Neural progenitor cell (in vitro differentiated cells): ENCODE results near the gene LPCAT2. TPM values are rescaled to one million over a fixed set of nuclear protein-coding genes. Genes with fewer than 3 reads are reported as not detected.

Experiments used
- DNase-seq: peaks from one replicate; pipeline ENCODE4 v3.0.0-alpha.2; 2016; ENCODE audit warnings: low spot score
- H2AFZ ChIP-seq: fragments of 200-600 bp; sonication (generic); replicated peaks from 2 replicates; pipeline ENCODE4 v1.6.1; 2016; ENCODE audit warnings: antibody characterized with exemption
- H3F3A ChIP-seq: fragments of 200-600 bp; sonication (generic); 2 replicates; pipeline ENCODE4 v1.6.1; 2016; ENCODE audit warnings: antibody characterized with exemption, low read depth
- H3K27ac ChIP-seq: fragments of 200-600 bp; sonication (generic); 2 replicates; pipeline ENCODE4 v1.5.1; 2016; ENCODE audit warnings: mild to moderate bottlenecking
- H3K27me3 ChIP-seq: fragments of 200-600 bp; sonication (generic); 2 replicates; pipeline ENCODE4 v1.6.1; 2016; ENCODE audit warnings: mild to moderate bottlenecking, moderate library complexity
- H3K36me3 ChIP-seq: fragments of 200-600 bp; sonication (generic); 2 replicates; pipeline ENCODE4 v1.5.1; 2016
- H3K4me1 ChIP-seq: fragments of 200-600 bp; sonication (generic); 2 replicates; pipeline ENCODE4 v1.6.1; 2016; ENCODE audit warnings: mixed run types
- H3K4me2 ChIP-seq: fragments of 200-600 bp; sonication (generic); 2 replicates; pipeline ENCODE4 v1.6.1; 2016
- H3K4me3 ChIP-seq: fragments of 200-600 bp; sonication (generic); 2 replicates; pipeline ENCODE4 v1.5.1; 2016
- H3K79me2 ChIP-seq: fragments of 200-600 bp; sonication (generic); 2 replicates; pipeline ENCODE4 v1.6.1; 2016; ENCODE audit warnings: low read depth
- H3K9ac ChIP-seq: fragments of 200-600 bp; sonication (generic); 2 replicates; pipeline ENCODE4 v1.6.1; 2016
- H3K9me3 ChIP-seq: fragments of 200-600 bp; sonication (generic); 2 replicates; pipeline ENCODE4 v1.5.1; 2016; ENCODE audit warnings: low read depth
- H4K20me1 ChIP-seq: fragments of 200-600 bp; sonication (generic); 2 replicates; pipeline ENCODE4 v1.6.1; 2016; ENCODE audit warnings: low read depth
- H3K27ac Mint-ChIP-seq: 3 replicates; pipeline ENCODE4 v1.8.0; 2021; ENCODE audit warnings: mixed read lengths
- H3K27me3 Mint-ChIP-seq: 2 replicates; pipeline ENCODE4 v1.8.0; 2022; ENCODE audit warnings: low read depth, mild to moderate bottlenecking, inconsistent platforms, moderate library complexity, mixed read lengths; ENCODE audit not compliant: insufficient read depth
- H3K36me3 Mint-ChIP-seq: 3 replicates; pipeline ENCODE4 v1.8.0; 2021; ENCODE audit warnings: mixed read lengths
- H3K4me1 Mint-ChIP-seq: 3 replicates; pipeline ENCODE4 v1.8.0; 2021; ENCODE audit warnings: mixed read lengths
- H3K4me3 Mint-ChIP-seq: 3 replicates; pipeline ENCODE4 v1.8.0; 2021; ENCODE audit warnings: mild to moderate bottlenecking, moderate library complexity, mixed read lengths
- H3K9me3 Mint-ChIP-seq: 3 replicates; pipeline ENCODE4 v1.8.0; 2020; ENCODE audit warnings: mixed read lengths
- CTCF ChIP-seq: fragments of 200-600 bp; sonication (generic); IDR thresholded peaks from 2 replicates; pipeline ENCODE4 v1.5.1; 2017; ENCODE audit warnings: antibody characterized with exemption, mild to moderate bottlenecking
- EZH2 ChIP-seq: fragments of 200-600 bp; sonication (generic); IDR thresholded peaks from 2 replicates; pipeline ENCODE4 v1.6.1; 2017; ENCODE audit warnings: antibody characterized with exemption, mild to moderate bottlenecking, moderate library complexity
- EZH2phosphoT487 ChIP-seq: fragments of 200-600 bp; sonication (generic); IDR thresholded peaks from 2 replicates; pipeline ENCODE4 v1.6.1; 2017; ENCODE audit warnings: antibody characterized with exemption
- total RNA-seq: library from RNA; depleted of rRNA; stranded (reverse); fragments of >200 nt; gene quantifications from 2 replicates; pipeline ENCODE4 v1.2.3, GENCODE V29; 2015; ENCODE audit warnings: low replicate concordance

The LPCAT2 gene
- total RNA-seq, 1 donor from 2014 or later: 14.2 TPM

- H3K9me3 ChIP-seq: no peaks in the 10 kb centered on the region
- Mint-ChIP-seq H3K27ac (no peak overlapping the region), H3K36me3 (peaks cover 21% of the 10 kb centered on the region), H3K4me3 (no peak overlapping the region), H3K9me3 (no peaks in the 10 kb centered on the region), H3K4me1 (peaks cover 12% of the 10 kb centered on the region), H3K27me3 (peaks cover 5% of the 10 kb centered on the region)
- H2AFZ ChIP-seq: no peak overlapping the region
- H3K27ac ChIP-seq: no peak overlapping the region
- no peaks in the 10 kb centered on the region for H3F3A ChIP-seq
- H3K4me3 ChIP-seq: no peak overlapping the region
- no peaks in the 10 kb centered on the region for H3K36me3 ChIP-seq
- H4K20me1 ChIP-seq: no peaks in the 10 kb centered on the region
- DNase-seq: no peak
- no peaks in the 10 kb centered on the region for H3K79me2 ChIP-seq
- TF ChIP-seq EZH2phosphoT487: no peak
- no peak for TF ChIP-seq CTCF
- TF ChIP-seq EZH2: no peak
- H3K4me2 ChIP-seq: no peak overlapping the region
- H3K27me3 ChIP-seq: no peaks in the 10 kb centered on the region
- H3K9ac ChIP-seq: no peak overlapping the region
- H3K4me1 ChIP-seq: no peaks in the 10 kb centered on the region
Measured at GRCh38 chr16:55491691-55492090, 17.2 kb upstream of the LPCAT2 start.

GRCh38 chr16:55492756-55493380 lies 16.0 kb upstream of the LPCAT2 start:
- Mint-ChIP-seq H3K9me3 (no peaks in the 10 kb centered on the region), H3K4me3 (no peak overlapping the region), H3K4me1 (peaks cover 12% of the 10 kb centered on the region), H3K36me3 (peaks cover 20% of the 10 kb centered on the region), H3K27me3 (peaks cover 5% of the 10 kb centered on the region), H3K27ac (no peak overlapping the region)
- no peak overlapping the region for H3K4me3 ChIP-seq
- H3K27ac ChIP-seq: no peak overlapping the region
- no peaks in the 10 kb centered on the region for H3K79me2 ChIP-seq
- no peaks in the 10 kb centered on the region for H4K20me1 ChIP-seq
- H3K4me1 ChIP-seq: no peaks in the 10 kb centered on the region
- H3K9me3 ChIP-seq: no peaks in the 10 kb centered on the region
- TF ChIP-seq CTCF: no peak
- TF ChIP-seq EZH2phosphoT487: no peak
- no peak for TF ChIP-seq EZH2
- no peaks in the 10 kb centered on the region for H3K27me3 ChIP-seq
- no peak for DNase-seq
- no peak overlapping the region for H2AFZ ChIP-seq
- H3K9ac ChIP-seq: no peak overlapping the region
- H3K4me2 ChIP-seq: no peak overlapping the region
- no peaks in the 10 kb centered on the region for H3F3A ChIP-seq
- no peaks in the 10 kb centered on the region for H3K36me3 ChIP-seq

GRCh38 chr16:55494994-55495421 lies 13.9 kb upstream of the LPCAT2 start:
- peak; percentile 47 for DNase-seq
- no peaks in the 10 kb centered on the region for H3K27me3 ChIP-seq
- H3K9me3 Mint-ChIP-seq: no peaks in the 10 kb centered on the region
- H3K4me3 ChIP-seq: no peak overlapping the region
- no peak overlapping the region for H2AFZ ChIP-seq
- H3K4me1 ChIP-seq: no peaks in the 10 kb centered on the region
- no peaks in the 10 kb centered on the region for H3K9me3 ChIP-seq
- H3K4me2 ChIP-seq: no peak overlapping the region
- no peaks in the 10 kb centered on the region for H3K79me2 ChIP-seq
- H4K20me1 ChIP-seq: no peaks in the 10 kb centered on the region
- H3K36me3 ChIP-seq: no peaks in the 10 kb centered on the region
- H3K9ac ChIP-seq: no peak overlapping the region
- H3K4me1 Mint-ChIP-seq: peaks cover 22% of the 10 kb centered on the region
- peaks cover 2% of the 10 kb centered on the region for H3K27me3 Mint-ChIP-seq
- no peak overlapping the region for H3K4me3 Mint-ChIP-seq
- no peak overlapping the region for H3K27ac Mint-ChIP-seq
- peak; percentile 26 for TF ChIP-seq CTCF
- TF ChIP-seq EZH2: no peak
- H3F3A ChIP-seq: no peaks in the 10 kb centered on the region
- peaks cover 12% of the 10 kb centered on the region for H3K36me3 Mint-ChIP-seq
- no peak overlapping the region for H3K27ac ChIP-seq
